OCI-LY1 (cell line): Measurements from ENCODE around the gene ANKRD13B.

ENCODE experiments used
- H2AFZ ChIP-seq: fragments of 200-600 bp; sonication (generic), shearing (Covaris generic); 2 replicates; pipeline ENCODE4 v1.6.0; 2014; ENCODE audit warnings: antibody characterized with exemption, mild to moderate bottlenecking, low read length
- H3F3A ChIP-seq: fragments of 200-600 bp; sonication (generic), shearing (Covaris generic); 2 replicates; pipeline ENCODE4 v1.6.0; 2014; ENCODE audit warnings: mild to moderate bottlenecking, antibody characterized with exemption, low read length, moderate library complexity; ENCODE audit not compliant: insufficient read depth
- H3K27ac ChIP-seq: fragments of 200-600 bp; sonication (generic); 2 replicates; pipeline ENCODE4 v1.5.1; 2014; ENCODE audit warnings: low read length, mixed run types, mild to moderate bottlenecking, low read depth; ENCODE audit not compliant: poor library complexity, severe bottlenecking
- H3K27me3 ChIP-seq: fragments of 200-600 bp; sonication (generic); 2 replicates; pipeline ENCODE4 v1.6.0; 2014; ENCODE audit warnings: antibody characterized with exemption, mild to moderate bottlenecking, low read length, moderate library complexity; ENCODE audit not compliant: insufficient read depth
- H3K36me3 ChIP-seq: fragments of 200-600 bp; sonication (generic); 2 replicates; pipeline ENCODE4 v1.6.1; 2014; ENCODE audit warnings: mild to moderate bottlenecking, antibody characterized with exemption, low read length, moderate library complexity, mixed read lengths; ENCODE audit not compliant: insufficient read depth
- H3K4me1 ChIP-seq: fragments of 200-600 bp; sonication (generic); 2 replicates; pipeline ENCODE4 v1.5.1; 2014; ENCODE audit warnings: mild to moderate bottlenecking, low read length, moderate library complexity; ENCODE audit not compliant: insufficient read depth, severe bottlenecking
- H3K4me2 ChIP-seq: fragments of 200-600 bp; sonication (generic), shearing (Covaris generic); 2 replicates; pipeline ENCODE4 v1.6.1; 2014; ENCODE audit warnings: low read length
- H3K4me3 ChIP-seq: fragments of 200-600 bp; sonication (generic); 2 replicates; pipeline ENCODE4 v1.5.1; 2014; ENCODE audit warnings: low read length, low read depth, mild to moderate bottlenecking, mixed read lengths; ENCODE audit not compliant: poor library complexity, severe bottlenecking
- H3K79me2 ChIP-seq: fragments of 200-600 bp; shearing (Covaris generic); 2 replicates; pipeline ENCODE4 v1.6.1; 2016; ENCODE audit warnings: mixed run types, low read length, mixed read lengths; ENCODE audit not compliant: insufficient read depth
- H3K9ac ChIP-seq: fragments of 200-600 bp; sonication (generic), shearing (Covaris generic); 2 replicates; pipeline ENCODE4 v1.6.1; 2014; ENCODE audit warnings: mild to moderate bottlenecking, low read length, mixed read lengths
- H3K9me2 ChIP-seq: fragments of 200-600 bp; sonication (generic), shearing (Covaris generic); 2 replicates; pipeline ENCODE4 v1.6.1; 2014; ENCODE audit warnings: low read depth, mild to moderate bottlenecking, low read length, mixed read lengths
- H3K9me3 ChIP-seq: fragments of 200-600 bp; shearing (Covaris generic); 2 replicates; pipeline ENCODE4 v1.6.1; 2014; ENCODE audit warnings: low read length, mixed read lengths
- H4K20me1 ChIP-seq: fragments of 200-600 bp; sonication (generic), shearing (Covaris generic); 2 replicates; pipeline ENCODE4 v1.6.0; 2016; ENCODE audit warnings: mild to moderate bottlenecking, low read length; ENCODE audit not compliant: insufficient read depth
- CTCF ChIP-seq: fragments of 200-600 bp; sonication (generic), shearing (Covaris generic); IDR thresholded peaks from 2 replicates; pipeline ENCODE4 v1.5.1; 2017; ENCODE audit warnings: mild to moderate bottlenecking, antibody characterized with exemption, low read length, moderate library complexity, mixed read lengths
- EZH2 ChIP-seq: fragments of 200-600 bp; sonication (generic), shearing (Covaris generic); IDR thresholded peaks from 2 replicates; pipeline ENCODE4 v1.8.0; 2017; ENCODE audit warnings: borderline replicate concordance, mixed run types, mild to moderate bottlenecking, antibody characterized with exemption, low read length, moderate library complexity, mixed read lengths

ANKRD13B gene

GRCh38 chr17:29573871-29574731 is 18.8 kb upstream of the ANKRD13B start:
- Histone ChIP-seq H3K27ac (no peak overlapping the region), H3K4me3 (no peak overlapping the region), H3K9me3 (no peaks in the 10 kb centered on the region), H3K9me2 (no peaks in the 10 kb centered on the region), H2AFZ (no peak overlapping the region), H3F3A (no peaks in the 10 kb centered on the region), H3K4me2 (no peak overlapping the region), H4K20me1 (no peaks in the 10 kb centered on the region), H3K4me1 (peaks cover 9% of the 10 kb centered on the region), H3K36me3 (peaks cover 59% of the 10 kb centered on the region; the same call in 1 of the 2 replicates), H3K27me3 (no peaks in the 10 kb centered on the region), H3K9ac (no peak overlapping the region), H3K79me2 (no peaks in the 10 kb centered on the region)
- TF ChIP-seq CTCF (no peak), EZH2 (no peak)

GRCh38 chr17:29574732-29575510 is 18.0 kb upstream of the ANKRD13B start:
- Histone ChIP-seq H3K9ac (no peak overlapping the region), H3K4me3 (no peak overlapping the region), H3F3A (no peaks in the 10 kb centered on the region), H3K4me1 (peaks cover 6% of the 10 kb centered on the region), H4K20me1 (no peaks in the 10 kb centered on the region), H3K36me3 (peaks cover 65% of the 10 kb centered on the region; the same call in 1 of the 2 replicates), H3K27me3 (no peaks in the 10 kb centered on the region), H3K27ac (no peak overlapping the region), H3K79me2 (no peaks in the 10 kb centered on the region), H3K9me2 (no peaks in the 10 kb centered on the region), H2AFZ (no peak overlapping the region), H3K4me2 (no peak overlapping the region), H3K9me3 (no peaks in the 10 kb centered on the region)
- TF ChIP-seq CTCF (no peak), EZH2 (no peak)

DNA sequence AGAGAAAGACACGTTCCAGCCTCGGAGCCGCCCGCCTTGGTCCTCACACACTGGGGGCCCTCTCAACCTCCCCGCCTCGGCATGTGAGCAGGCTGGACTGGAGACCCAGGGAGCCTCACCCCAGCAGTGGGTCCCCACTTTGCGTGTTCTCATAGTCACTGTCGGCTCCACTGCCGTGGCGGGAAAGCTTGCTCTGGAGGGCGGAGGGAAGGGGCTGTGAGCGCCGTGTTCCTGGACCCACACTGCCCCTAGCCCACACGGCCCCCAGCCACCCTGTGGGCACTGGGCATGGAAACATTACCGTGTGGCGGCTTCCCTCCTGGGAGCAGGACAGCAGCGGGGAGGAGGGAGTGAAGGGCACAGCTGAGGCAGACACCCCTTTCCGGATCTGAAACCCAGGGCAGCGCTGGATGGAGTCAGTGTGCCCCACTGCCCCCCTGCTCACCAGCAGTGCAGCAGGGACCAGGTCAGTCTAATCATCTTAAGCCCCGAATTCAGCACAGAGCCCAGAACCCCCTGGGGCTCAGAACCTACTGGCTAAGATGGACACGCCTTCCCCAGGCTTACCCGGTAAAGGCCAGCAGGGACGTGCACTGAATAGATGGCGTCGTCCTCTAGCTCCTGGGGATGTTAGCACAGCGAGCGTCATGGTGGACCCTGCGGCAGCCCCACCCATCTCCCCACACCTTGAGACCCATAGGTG is 17.3 kb upstream of the ANKRD13B start:
- H3K9me3 ChIP-seq = no peaks in the 10 kb centered on the region
- H2AFZ ChIP-seq = no peak overlapping the region
- H3K9ac ChIP-seq = no peak overlapping the region
- TF ChIP-seq EZH2 (no peak), CTCF (no peak)
- no peak overlapping the region for H3K27ac ChIP-seq
- no peaks in the 10 kb centered on the region for H3K79me2 ChIP-seq
- H4K20me1 ChIP-seq = no peaks in the 10 kb centered on the region
- no peak overlapping the region for H3K4me3 ChIP-seq
- no peaks in the 10 kb centered on the region for H3K27me3 ChIP-seq
- no peaks in the 10 kb centered on the region for H3F3A ChIP-seq
- no peak overlapping the region for H3K4me2 ChIP-seq
- peaks cover 67% of the 10 kb centered on the region; the same call in 1 of the 2 replicates for H3K36me3 ChIP-seq
- H3K9me2 ChIP-seq = no peaks in the 10 kb centered on the region
- H3K4me1 ChIP-seq = peaks cover 6% of the 10 kb centered on the region
